Measurements from ENCODE around the gene RPL26.
A peak's percentile ranks its signal among the peaks of the same experiment; 100 is the strongest.
"Not testable (repeated sequence)": the region's sequence is repeated elsewhere in the genome, so short reads cannot be mapped to it uniquely, and the experiment has no call there.

Gene RPL26

DNA sequence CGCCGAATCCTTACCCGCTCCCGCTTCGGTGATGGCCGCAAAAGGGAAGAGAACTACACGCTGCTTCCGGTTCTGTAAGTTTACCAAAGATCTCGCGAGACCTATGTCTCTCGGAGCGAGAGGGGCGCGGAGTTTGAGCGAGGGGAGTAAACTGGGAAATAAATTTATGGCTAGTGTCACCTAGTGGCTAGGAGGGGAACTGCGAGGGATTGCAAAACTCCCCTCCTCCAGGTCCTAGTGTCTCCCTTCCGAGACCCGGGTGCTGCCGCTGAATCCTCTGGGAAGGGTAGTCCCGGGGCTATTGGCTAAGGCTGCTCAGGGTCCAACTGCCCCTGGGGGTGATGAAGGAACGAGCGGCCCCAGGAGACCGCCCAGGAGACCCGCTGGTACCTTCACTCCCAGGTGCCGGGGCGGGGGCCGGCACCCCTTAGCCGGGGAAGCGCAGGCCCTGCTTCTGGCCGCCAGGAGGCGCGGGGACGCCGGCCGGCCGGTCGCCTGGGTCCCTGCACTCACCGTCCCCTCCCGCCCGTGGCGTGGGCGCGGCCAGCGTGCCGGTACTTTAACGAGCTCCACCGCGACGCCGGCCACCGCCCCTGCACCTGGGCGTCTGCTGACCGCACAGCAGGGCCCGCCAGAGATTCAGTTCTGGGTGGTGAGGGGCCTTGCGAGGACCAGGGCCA is at the start of gene RPL26:
Gene RPL26 (minus strand): TSS at position 51 of the 680 bp plus-strand sequence. CDS start 883 bp downstream, outside the sequence.
- DNase-seq, result peak; percentile 92

DNA sequence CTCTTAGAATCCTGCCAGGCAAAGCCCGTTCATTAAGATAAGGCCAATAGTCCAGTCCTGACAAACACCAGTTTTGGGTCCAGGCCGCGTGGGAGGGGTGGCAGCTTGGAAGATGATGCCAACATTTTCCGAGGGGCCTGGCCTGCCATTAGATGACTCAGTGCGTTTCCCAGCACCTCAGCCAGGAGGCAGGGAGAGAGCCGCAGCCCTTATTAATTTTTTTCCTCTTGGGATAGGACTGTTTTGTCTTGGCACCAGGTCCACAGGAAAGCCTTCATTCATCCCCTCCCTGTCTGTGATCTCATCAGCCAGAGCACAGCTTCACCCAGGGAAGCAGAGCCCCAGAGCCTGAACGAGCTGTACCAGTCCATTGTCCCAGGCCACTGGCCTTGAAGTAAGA is 48.0 kb upstream of the RPL26 start:
- no peak for DNase-seq

GRCh38 chr17:8426802-8427201 is 43.8 kb upstream of the RPL26 start:
- no peak for DNase-seq

- no peak for DNase-seq
Observed at GRCh38 chr17:8426094-8426720, 43.2 kb upstream of the RPL26 start.

DNA sequence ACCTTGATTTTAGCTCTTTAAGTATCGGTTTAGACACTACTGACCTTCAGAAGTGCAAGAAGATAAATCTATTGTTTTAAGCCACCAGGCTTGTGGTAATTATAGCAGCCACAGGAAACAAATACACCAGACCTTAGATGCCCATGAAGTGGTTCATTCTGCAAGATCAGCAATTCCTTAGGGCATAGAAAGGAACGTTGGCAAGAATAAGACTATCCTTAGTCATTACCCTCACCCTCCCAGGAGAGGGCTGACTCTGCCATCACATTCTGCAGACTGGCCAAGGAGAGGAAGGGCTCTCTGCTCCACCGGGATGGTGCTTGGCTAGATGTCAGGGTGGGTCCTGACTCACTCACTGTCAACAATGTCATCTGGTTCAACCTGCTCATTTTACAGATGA is 38.6 kb upstream of the RPL26 start:
- DNase-seq, result no peak

DNA sequence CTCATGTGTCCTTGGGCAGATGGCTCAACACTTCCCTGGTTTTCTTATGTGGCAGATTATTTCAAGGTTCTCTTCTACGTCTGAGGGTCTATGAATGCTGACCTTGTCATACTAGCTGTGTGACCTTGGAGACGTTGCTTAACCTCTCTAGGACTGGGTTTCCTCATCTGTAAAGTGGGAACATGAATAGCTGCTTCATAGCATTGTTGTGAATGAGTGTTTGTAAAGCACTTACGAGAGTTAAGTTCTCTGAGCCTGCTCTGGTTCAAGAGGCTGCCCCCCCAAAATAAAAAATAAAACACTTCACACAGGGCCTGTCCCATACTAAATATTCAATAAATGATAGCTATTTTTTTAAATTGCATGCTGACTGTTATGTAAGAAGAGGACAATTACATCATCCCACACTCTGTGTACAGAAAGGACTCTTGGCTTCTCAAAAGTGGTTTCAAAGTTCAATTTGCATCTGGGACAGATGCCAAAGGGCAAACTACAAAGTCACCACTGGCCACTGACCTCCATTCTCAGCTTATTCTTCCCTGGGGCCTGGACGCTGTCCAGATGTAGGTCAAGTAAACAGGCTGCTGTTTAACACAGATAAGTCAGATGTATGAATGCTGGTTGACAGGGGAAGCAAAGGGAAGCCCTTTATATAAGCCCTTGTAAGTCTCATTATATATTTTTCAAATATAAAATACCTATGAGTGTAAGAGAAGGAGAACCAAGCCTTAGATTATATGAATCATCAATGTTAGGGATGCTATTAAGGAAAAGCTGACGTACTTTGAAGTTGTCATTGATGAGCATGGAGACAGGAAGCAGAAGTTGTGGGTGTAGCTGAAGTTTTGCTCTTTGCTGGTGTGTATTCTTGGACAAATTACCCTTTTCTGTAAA is 37.3 kb upstream of the RPL26 start:
- no peak for DNase-seq

- DNase-seq, result no peak
Observed at GRCh38 chr17:8419305-8419704, 36.3 kb upstream of the RPL26 start.

GRCh38 chr17:8418471-8418870 is 35.5 kb upstream of the RPL26 start:
- no peak for DNase-seq

GRCh38 chr17:8417806-8418205 is 34.8 kb upstream of the RPL26 start:
- no peak for DNase-seq

GRCh38 chr17:8413938-8414337 is 30.9 kb upstream of the RPL26 start:
- DNase-seq, result no peak

DNA sequence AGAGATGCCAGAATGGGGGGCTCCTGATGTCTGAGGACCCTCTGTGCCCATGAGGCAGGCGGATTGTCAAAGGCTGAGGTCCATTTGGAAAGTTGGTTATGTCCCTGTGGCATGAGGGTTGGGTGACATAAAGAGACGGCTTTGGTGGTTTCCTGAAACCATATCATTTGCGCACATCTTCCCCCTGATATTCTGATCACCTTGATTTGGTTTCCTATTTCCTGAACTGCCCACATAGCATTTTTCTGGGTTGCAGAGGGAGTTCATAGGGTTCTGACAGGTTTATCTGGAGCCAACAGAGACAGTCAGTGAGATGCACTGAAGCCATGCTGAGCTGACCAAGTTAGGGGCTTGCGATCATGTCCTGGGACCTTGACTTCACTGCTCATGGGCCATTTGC is 30.3 kb upstream of the RPL26 start:
- no peak for DNase-seq

GRCh38 chr17:8412089-8412488 is 29.1 kb upstream of the RPL26 start:
- DNase-seq, result no peak

DNA sequence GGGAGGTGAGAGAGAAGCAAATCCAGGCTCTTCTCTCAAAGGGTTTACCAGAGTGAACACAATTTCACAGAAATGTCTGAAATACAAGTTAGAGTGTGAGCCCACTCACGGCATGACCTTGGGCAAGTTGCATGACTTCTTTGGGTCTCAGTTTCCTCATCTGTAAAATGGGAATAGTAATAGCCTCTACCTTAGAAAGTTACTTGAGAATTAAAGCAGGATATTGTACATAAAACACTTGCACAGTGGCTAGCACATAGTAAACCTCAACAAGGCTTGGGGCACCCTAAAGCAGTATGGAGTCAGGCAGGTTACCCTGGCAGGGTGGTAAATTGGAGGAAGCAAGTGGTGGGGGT is 27.9 kb upstream of the RPL26 start:
- DNase-seq, result no peak

GRCh38 chr17:8409966-8410882 is 27.2 kb upstream of the RPL26 start:
- DNase-seq, result peak; percentile 73

DNA sequence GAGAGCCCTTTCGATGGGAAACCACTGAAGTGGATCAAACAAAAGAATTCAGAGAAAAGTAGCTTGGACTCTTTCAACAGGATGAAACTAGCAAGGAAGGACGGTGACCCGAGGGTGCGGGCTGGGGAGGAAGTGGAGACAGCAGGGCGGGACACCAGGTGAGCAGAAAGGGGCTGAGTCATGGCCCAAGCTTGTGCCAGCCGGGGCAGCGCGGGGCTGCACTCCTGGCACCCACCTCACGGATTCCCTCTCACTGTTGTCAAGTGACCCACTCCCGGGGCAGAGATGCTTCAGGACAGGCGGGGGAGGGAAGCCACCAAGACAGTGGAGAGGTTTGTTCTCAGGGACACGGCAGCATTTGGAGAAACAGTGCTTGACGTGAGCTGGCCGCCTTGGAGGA is 25.4 kb upstream of the RPL26 start:
- no peak for DNase-seq

DNA sequence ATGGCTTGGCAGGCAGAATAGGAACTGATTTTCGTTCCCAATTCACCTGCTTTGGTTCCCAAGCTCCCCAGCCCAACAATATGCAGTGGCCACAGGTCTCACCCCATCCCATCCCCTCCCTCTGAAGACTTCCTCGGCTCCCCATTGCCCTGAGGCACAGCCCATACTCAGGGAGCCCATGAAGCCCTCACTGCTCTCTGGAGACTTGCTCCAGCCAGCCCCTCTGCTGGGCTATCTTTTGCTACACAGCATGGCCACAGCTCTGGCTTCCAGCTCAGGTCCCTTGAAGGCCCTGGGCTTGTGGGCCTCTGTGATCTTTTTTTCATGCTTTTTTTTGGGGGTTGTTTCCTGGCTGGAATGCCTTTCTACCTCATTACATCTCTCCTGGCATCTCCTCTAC is 23.2 kb upstream of the RPL26 start:
- DNase-seq, result no peak

DNA sequence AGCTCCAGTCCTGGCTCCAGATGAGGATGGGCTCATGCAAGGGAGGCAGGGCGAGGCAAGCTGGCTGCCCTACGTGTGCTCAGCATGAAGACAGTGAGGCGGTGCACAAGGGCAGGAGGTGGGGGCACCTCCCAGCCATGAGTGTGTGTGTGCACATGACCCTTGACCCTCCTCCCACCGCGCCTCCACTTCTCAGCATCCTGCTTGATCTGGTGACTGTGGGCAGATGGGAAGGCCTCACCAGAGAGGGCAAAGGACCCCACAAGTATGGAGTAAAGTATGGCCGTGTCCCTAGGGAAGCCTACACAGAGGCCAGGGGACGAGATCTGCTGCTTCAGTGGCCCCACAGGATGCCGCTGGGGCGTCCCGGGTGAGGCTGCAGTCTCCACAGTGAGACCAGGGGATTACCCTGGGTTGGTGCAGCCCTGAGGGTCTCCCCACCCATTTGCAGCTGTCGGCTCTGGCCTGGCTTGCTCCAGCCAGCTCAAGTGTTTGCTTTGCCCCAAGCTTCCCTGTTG is 22.6 kb upstream of the RPL26 start:
- no peak for DNase-seq

GRCh38 chr17:8402921-8403536 is 20.0 kb upstream of the RPL26 start:
- no peak for DNase-seq

GRCh38 chr17:8401107-8401506 is 18.1 kb upstream of the RPL26 start:
- DNase-seq, result no peak

DNA sequence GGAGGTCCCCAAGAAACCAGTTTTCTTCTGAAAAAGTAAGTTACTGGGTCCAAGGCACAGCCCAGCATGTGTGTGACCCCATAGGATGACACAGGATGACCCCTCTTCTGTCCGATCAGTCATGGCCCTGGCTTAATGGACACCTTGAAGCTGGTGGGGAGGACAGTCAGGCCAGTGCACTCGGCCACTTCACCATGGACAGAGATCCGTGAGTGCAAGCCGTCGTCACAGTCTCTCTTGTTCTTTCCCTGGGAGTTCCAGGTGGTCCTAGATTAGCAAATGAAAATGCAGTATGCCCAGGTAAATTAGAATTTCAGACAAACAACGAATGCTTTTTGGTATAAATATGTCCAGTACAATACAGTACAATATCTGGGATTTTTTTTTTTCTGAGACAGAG is 16.0 kb upstream of the RPL26 start:
- no peak for DNase-seq

- DNase-seq, result no peak
Observed at GRCh38 chr17:8397636-8398035, 14.6 kb upstream of the RPL26 start, which contains the start of gene RNF222. RNF222 (minus strand) TSS chr17:8397827; CDS start chr17:8393461, 4,366 bp downstream.

GRCh38 chr17:8394497-8394896 is 11.5 kb upstream of the RPL26 start:
- DNase-seq, result not testable (repeated sequence)

Data from activated naive CD4-positive, alpha-beta T cell treated with anti-CD3 and anti-CD28 coated beads, Interleukin-2, amount 50 U/mL, for 16 hours (primary cell).